T-helper 2 cell treated with Interferon-gamma antibody and Interleukin-4, amounts not matched to agents 5 μg/mL and 100 μg/mL, for 36 hours (primary cell): ENCODE results near the gene PARP12.
"Not testable (repeated sequence)": the region's sequence is repeated elsewhere in the genome, so short reads cannot be mapped to it uniquely, and the experiment has no call there.

Source experiments
- DNase-seq: peaks from one replicate; pipeline ENCODE4 v3.0.0; 2021; ENCODE audit warnings: low spot score
- H3K27ac Mint-ChIP-seq: one replicate; pipeline ENCODE4 v1.8.0; 2021; ENCODE audit warnings: mild to moderate bottlenecking, mixed read lengths
- H3K27me3 Mint-ChIP-seq: one replicate; pipeline ENCODE4 v1.8.0; 2021; ENCODE audit warnings: low read depth, mixed read lengths
- H3K36me3 Mint-ChIP-seq: one replicate; pipeline ENCODE4 v1.8.0; 2021; ENCODE audit warnings: low read depth, mixed read lengths
- H3K4me1 Mint-ChIP-seq: one replicate; pipeline ENCODE4 v1.8.0; 2021; ENCODE audit warnings: low read depth, mixed read lengths
- H3K4me3 Mint-ChIP-seq: one replicate; pipeline ENCODE4 v1.8.0; 2022; ENCODE audit warnings: mild to moderate bottlenecking, moderate library complexity, mixed read lengths
- H3K9me3 Mint-ChIP-seq: one replicate; pipeline ENCODE4 v1.8.0; 2021; ENCODE audit warnings: mixed read lengths

Gene PARP12

GRCh38 chr7:140062528-140063299 lies at the start of gene PARP12:
TSS of gene PARP12 (minus strand) at chr7:140062951. CDS start at chr7:140062847, 104 bp downstream.
- DNase-seq = peak; percentile 87
- Mint-ChIP-seq H3K9me3 (peaks cover 21% of the 10 kb centered on the region), H3K4me1 (peaks cover 42% of the 10 kb centered on the region), H3K36me3 (peaks cover 42% of the 10 kb centered on the region), H3K4me3 (peak within 1 kb of the TSS; percentile 84), H3K27ac (peak within 1 kb of the TSS; percentile 90), H3K27me3 (peaks cover 7% of the 10 kb centered on the region)

- H3K27me3 Mint-ChIP-seq = not testable (repeated sequence)
Observed at GRCh38 chr7:140108777-140109176, 46.0 kb upstream of the PARP12 start.

GRCh38 chr7:140096459-140096858 lies 33.7 kb upstream of the PARP12 start:
- Mint-ChIP-seq H3K4me1 (no peaks in the 10 kb centered on the region), H3K27me3 (no peaks in the 10 kb centered on the region), H3K36me3 (peaks cover 54% of the 10 kb centered on the region), H3K27ac (no peak overlapping the region), H3K9me3 (no peaks in the 10 kb centered on the region), H3K4me3 (no peak overlapping the region)
- DNase-seq = no peak

More at GRCh38 chr7:140108777-140109176, 46.0 kb upstream of the PARP12 start:
- H3K27ac Mint-ChIP-seq, DNase-seq, H3K4me1 Mint-ChIP-seq, H3K4me3 Mint-ChIP-seq: not testable (repeated sequence)
- peaks cover 36% of the 10 kb centered on the region for H3K9me3 Mint-ChIP-seq
- H3K36me3 Mint-ChIP-seq = peaks cover 75% of the 10 kb centered on the region

- no peaks in the 10 kb centered on the region for H3K27me3 Mint-ChIP-seq
- H3K27ac Mint-ChIP-seq = no peak overlapping the region
- peaks cover 55% of the 10 kb centered on the region for H3K36me3 Mint-ChIP-seq
- H3K4me1 Mint-ChIP-seq = no peaks in the 10 kb centered on the region
- DNase-seq = no peak
- no peaks in the 10 kb centered on the region for H3K9me3 Mint-ChIP-seq
- H3K4me3 Mint-ChIP-seq = no peak overlapping the region
Observed at GRCh38 chr7:140093375-140093774, 30.6 kb upstream of the PARP12 start.

- Mint-ChIP-seq H3K36me3 (peaks cover 11% of the 10 kb centered on the region), H3K9me3 (no peaks in the 10 kb centered on the region), H3K4me1 (peaks cover 29% of the 10 kb centered on the region), H3K27ac (peak overlapping the region; percentile 84), H3K27me3 (peaks cover 4% of the 10 kb centered on the region), H3K4me3 (peak overlapping the region; percentile 20)
- DNase-seq = no peak
Observed at GRCh38 chr7:140085447-140085846, 22.7 kb upstream of the PARP12 start.

GRCh38 chr7:140084972-140085371 lies 22.2 kb upstream of the PARP12 start:
- peak overlapping the region; percentile 20 for H3K4me3 Mint-ChIP-seq
- peaks cover 4% of the 10 kb centered on the region for H3K27me3 Mint-ChIP-seq
- no peaks in the 10 kb centered on the region for H3K9me3 Mint-ChIP-seq
- H3K27ac Mint-ChIP-seq = peak overlapping the region; percentile 84
- peak; percentile 23 for DNase-seq
- H3K4me1 Mint-ChIP-seq = peaks cover 29% of the 10 kb centered on the region
- peaks cover 8% of the 10 kb centered on the region for H3K36me3 Mint-ChIP-seq

- Mint-ChIP-seq H3K4me1 (peaks cover 29% of the 10 kb centered on the region), H3K9me3 (no peaks in the 10 kb centered on the region), H3K4me3 (no peak overlapping the region), H3K27me3 (peaks cover 4% of the 10 kb centered on the region), H3K36me3 (peaks cover 8% of the 10 kb centered on the region), H3K27ac (no peak overlapping the region)
- no peak for DNase-seq
Observed at GRCh38 chr7:140084142-140084655, 21.4 kb upstream of the PARP12 start.

GRCh38 chr7:140082770-140083169 lies 20.0 kb upstream of the PARP12 start:
- H3K4me3 Mint-ChIP-seq = no peak overlapping the region
- H3K27ac Mint-ChIP-seq = no peak overlapping the region
- H3K27me3 Mint-ChIP-seq = peaks cover 4% of the 10 kb centered on the region
- peaks cover 2% of the 10 kb centered on the region for H3K36me3 Mint-ChIP-seq
- peaks cover 29% of the 10 kb centered on the region for H3K4me1 Mint-ChIP-seq
- DNase-seq = no peak
- H3K9me3 Mint-ChIP-seq = no peaks in the 10 kb centered on the region

GRCh38 chr7:140081774-140082425 lies 19.1 kb upstream of the PARP12 start:
- DNase-seq = no peak

GRCh38 chr7:140080919-140081318 lies 18.2 kb upstream of the PARP12 start:
- H3K4me1 Mint-ChIP-seq = peaks cover 21% of the 10 kb centered on the region
- peaks cover 4% of the 10 kb centered on the region for H3K27me3 Mint-ChIP-seq
- H3K27ac Mint-ChIP-seq = no peak overlapping the region
- no peak for DNase-seq
- no peaks in the 10 kb centered on the region for H3K9me3 Mint-ChIP-seq
- no peak overlapping the region for H3K4me3 Mint-ChIP-seq
- H3K36me3 Mint-ChIP-seq = peaks cover 2% of the 10 kb centered on the region

More at GRCh38 chr7:140081774-140082425, 19.1 kb upstream of the PARP12 start:
- Mint-ChIP-seq H3K27me3 (peaks cover 4% of the 10 kb centered on the region), H3K27ac (no peak overlapping the region), H3K36me3 (peaks cover 2% of the 10 kb centered on the region), H3K4me1 (peaks cover 27% of the 10 kb centered on the region), H3K4me3 (no peak overlapping the region), H3K9me3 (no peaks in the 10 kb centered on the region)

GRCh38 chr7:140079121-140079536 lies 16.4 kb upstream of the PARP12 start:
- Mint-ChIP-seq H3K36me3 (peaks cover 2% of the 10 kb centered on the region), H3K9me3 (no peaks in the 10 kb centered on the region), H3K4me1 (peaks cover 8% of the 10 kb centered on the region), H3K4me3 (no peak overlapping the region), H3K27me3 (peaks cover 12% of the 10 kb centered on the region), H3K27ac (no peak overlapping the region)
- DNase-seq = no peak

- no peak for DNase-seq
- no peak overlapping the region for H3K4me3 Mint-ChIP-seq
- peaks cover 2% of the 10 kb centered on the region for H3K36me3 Mint-ChIP-seq
- H3K9me3 Mint-ChIP-seq = no peaks in the 10 kb centered on the region
- H3K27me3 Mint-ChIP-seq = peaks cover 16% of the 10 kb centered on the region
- peaks cover 2% of the 10 kb centered on the region for H3K4me1 Mint-ChIP-seq
- no peak overlapping the region for H3K27ac Mint-ChIP-seq
Observed at GRCh38 chr7:140078392-140078791, 15.6 kb upstream of the PARP12 start.

GRCh38 chr7:140074780-140075179 lies 12.0 kb upstream of the PARP12 start:
- Mint-ChIP-seq H3K4me3 (no peak overlapping the region), H3K36me3 (no peaks in the 10 kb centered on the region), H3K4me1 (peaks cover under 1% of the 10 kb centered on the region), H3K27ac (no peak overlapping the region), H3K27me3 (peaks cover 15% of the 10 kb centered on the region), H3K9me3 (peaks cover 4% of the 10 kb centered on the region)
- DNase-seq = no peak

GRCh38 chr7:140070546-140070945 lies 7.8 kb upstream of the PARP12 start:
- H3K36me3 Mint-ChIP-seq = peaks cover 21% of the 10 kb centered on the region
- peaks cover 7% of the 10 kb centered on the region for H3K4me1 Mint-ChIP-seq
- no peak overlapping the region for H3K4me3 Mint-ChIP-seq
- no peak for DNase-seq
- H3K9me3 Mint-ChIP-seq = peaks cover 31% of the 10 kb centered on the region
- peaks cover 22% of the 10 kb centered on the region for H3K27me3 Mint-ChIP-seq
- H3K27ac Mint-ChIP-seq = no peak overlapping the region
